Ascending aorta (tissue), 2 donors: ENCODE results near the gene SLC26A9. TPM values are rescaled to one million over a fixed set of nuclear protein-coding genes. Genes with fewer than 3 reads are reported as not detected.

Source experiments
- DNase-seq, 2 donors: peaks; one replicate each; pipeline ENCODE4 v3.0.0-alpha.2; 2019; ENCODE audit warnings: low spot score in 2 of 2
- H3K27ac ChIP-seq, 2 donors: fragments of 200-600 bp; sonication (generic); one replicate each; pipeline ENCODE4 v1.5.1; 2016 to 2017; ENCODE audit warnings: mild to moderate bottlenecking in 1 of 2
- H3K27me3 ChIP-seq: fragments of 200-600 bp; sonication (generic); one replicate; pipeline ENCODE4 v1.5.1; 2017
- H3K36me3 ChIP-seq, 2 donors: fragments of 200-600 bp; sonication (generic); one replicate each; pipeline ENCODE4 v1.5.1; 2016
- H3K4me1 ChIP-seq, 2 donors: fragments of 200-600 bp; sonication (generic); one replicate each; pipeline ENCODE4 v1.5.1; 2016 to 2017; ENCODE audit warnings: mild to moderate bottlenecking in 1 of 2
- H3K4me3 ChIP-seq, 2 donors: fragments of 200-600 bp; sonication (generic); one replicate each; pipeline ENCODE4 v1.5.1; 2016 to 2017; ENCODE audit warnings: mild to moderate bottlenecking in 1 of 2
- H3K9me3 ChIP-seq, 2 donors: fragments of 200-600 bp; sonication (generic); one replicate each; pipeline ENCODE4 v1.5.1; 2016
- intact Hi-C: fragments of 100-400 bp; cut with DNase I; formaldehyde crosslinking; loops from one replicate; pipeline ENCODE4 v1.15.1; 2023
- total RNA-seq: library from RNA; depleted of rRNA; stranded (reverse); fragments of >200 nt; gene quantifications from one replicate; pipeline ENCODE4 v1.1.0, GENCODE V29; 2016
- TF ChIP-seq, protein P1 (sequence below), 3 experiments: fragments of 200-600 bp in 2 of 3; fragments of 450-650 bp in 1 of 3; sonication (generic) in 2 of 3; IDR thresholded peaks; one replicate each; pipeline ENCODE4 v1.5.1; 2016 to 2019; ENCODE audit warnings: antibody characterized with exemption in 3 of 3, mild to moderate bottlenecking in 1 of 3, moderate library complexity in 1 of 3

SLC26A9 gene
- total RNA-seq, 1 donor from 2014 or later: not detected

DNA sequence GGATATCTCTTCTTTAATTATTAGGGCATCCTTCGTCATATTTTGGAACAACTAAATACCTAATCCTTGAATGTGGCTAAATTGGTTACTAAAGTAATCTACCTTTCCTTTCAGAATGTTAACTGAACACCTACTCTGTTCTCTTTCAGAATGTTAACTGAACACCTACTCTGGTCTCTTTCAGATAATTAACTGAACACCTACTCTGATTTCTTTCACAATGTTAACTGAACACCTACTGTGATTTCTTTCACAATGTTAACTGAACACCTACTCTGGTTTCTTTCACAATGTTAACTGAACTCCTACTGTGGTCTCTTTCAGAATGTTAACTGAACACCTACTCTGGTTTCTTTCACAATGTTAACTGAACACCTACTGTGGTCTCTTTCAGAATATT lies 38.0 kb upstream of the SLC26A9 start:
- intact Hi-C loops: no loop called here
- H3K4me3 ChIP-seq: no peak overlapping the region

DNA sequence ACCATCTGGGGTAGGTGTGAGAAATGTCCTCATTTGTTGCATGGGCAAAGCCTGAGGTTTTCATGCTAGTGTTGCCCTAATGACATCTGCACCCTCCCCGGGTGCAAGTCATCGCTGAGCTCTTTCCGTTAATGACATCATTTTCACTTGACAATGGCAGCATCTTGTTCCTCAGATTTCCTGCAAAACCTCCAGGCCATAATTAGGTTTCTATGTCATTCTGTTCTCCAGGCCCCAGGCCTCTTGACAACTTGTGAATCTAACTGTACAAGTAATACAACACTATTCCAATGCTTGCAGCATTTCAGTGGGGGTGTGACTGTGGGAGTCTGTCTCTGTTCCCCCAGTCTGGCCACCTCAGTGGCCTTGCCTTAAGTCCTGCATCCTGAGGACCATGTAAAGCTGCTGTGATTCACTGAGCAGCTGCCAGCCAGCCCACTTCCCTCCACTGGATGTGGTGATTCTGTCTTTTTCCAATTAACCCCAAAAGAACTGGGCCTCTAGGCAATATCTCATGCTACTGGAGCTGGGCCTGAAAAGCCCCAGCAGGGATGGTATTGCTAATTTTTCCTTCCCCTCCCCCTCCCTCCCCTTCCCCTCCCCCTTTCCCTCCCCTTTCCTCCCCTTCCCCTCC lies 37.1 kb upstream of the SLC26A9 start:
- TF ChIP-seq, protein P1, sequence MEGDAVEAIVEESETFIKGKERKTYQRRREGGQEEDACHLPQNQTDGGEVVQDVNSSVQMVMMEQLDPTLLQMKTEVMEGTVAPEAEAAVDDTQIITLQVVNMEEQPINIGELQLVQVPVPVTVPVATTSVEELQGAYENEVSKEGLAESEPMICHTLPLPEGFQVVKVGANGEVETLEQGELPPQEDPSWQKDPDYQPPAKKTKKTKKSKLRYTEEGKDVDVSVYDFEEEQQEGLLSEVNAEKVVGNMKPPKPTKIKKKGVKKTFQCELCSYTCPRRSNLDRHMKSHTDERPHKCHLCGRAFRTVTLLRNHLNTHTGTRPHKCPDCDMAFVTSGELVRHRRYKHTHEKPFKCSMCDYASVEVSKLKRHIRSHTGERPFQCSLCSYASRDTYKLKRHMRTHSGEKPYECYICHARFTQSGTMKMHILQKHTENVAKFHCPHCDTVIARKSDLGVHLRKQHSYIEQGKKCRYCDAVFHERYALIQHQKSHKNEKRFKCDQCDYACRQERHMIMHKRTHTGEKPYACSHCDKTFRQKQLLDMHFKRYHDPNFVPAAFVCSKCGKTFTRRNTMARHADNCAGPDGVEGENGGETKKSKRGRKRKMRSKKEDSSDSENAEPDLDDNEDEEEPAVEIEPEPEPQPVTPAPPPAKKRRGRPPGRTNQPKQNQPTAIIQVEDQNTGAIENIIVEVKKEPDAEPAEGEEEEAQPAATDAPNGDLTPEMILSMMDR (IDR thresholded peaks at IDR 0.05): no peak
- intact Hi-C loops: no loop called here

More for the DNA sequence above, 38.0 kb upstream of the SLC26A9 start:
- H3K4me1 ChIP-seq: peaks cover 0 to 8% of the 10 kb centered on the region in 2 donors
- H3K27ac ChIP-seq: no peak overlapping the region
- no peak for DNase-seq
- no peaks in the 10 kb centered on the region for H3K36me3 ChIP-seq
- no peaks in the 10 kb centered on the region for H3K9me3 ChIP-seq
- TF ChIP-seq, protein P1 (IDR thresholded peaks at IDR 0.05): no peak
- H3K27me3 ChIP-seq: no peaks in the 10 kb centered on the region

DNA sequence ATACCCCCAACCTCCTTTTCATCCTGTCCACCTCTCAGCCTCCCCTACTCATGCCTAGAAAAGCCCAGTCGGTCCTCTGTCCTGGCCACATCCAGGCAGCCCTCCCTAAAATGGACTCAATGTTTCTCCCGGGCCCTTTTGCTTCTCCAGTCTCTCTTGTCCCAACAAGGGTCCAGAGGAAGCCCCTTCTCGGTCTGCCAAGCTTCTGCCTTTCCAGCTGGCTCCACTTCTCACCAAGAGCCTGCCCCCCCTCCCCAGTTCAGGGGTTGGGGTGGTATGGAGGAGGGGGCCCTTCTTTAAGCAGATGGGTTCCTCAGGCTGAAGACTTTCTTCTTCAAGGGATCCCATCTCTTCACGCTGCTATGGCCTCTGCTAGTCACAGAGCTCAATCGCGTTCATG lies 36.0 kb upstream of the SLC26A9 start:
- Histone ChIP-seq H3K4me1 (peaks cover 0 to 7% of the 10 kb centered on the region in 2 donors), H3K36me3 (no peaks in the 10 kb centered on the region), H3K9me3 (no peaks in the 10 kb centered on the region), H3K27me3 (no peaks in the 10 kb centered on the region), H3K27ac (no peak overlapping the region), H3K4me3 (no peak overlapping the region)
- intact Hi-C loops: loop anchor here (5.0 kb wide), 2 partner anchors 167 to 322 kb away; partner anchors contain the start of gene SLC41A1
- DNase-seq: no peak
- TF ChIP-seq, protein P1 (IDR thresholded peaks at IDR 0.05): no peak

More for the DNA sequence above, 37.1 kb upstream of the SLC26A9 start:
- Histone ChIP-seq H3K4me3 (no peak overlapping the region), H3K36me3 (no peaks in the 10 kb centered on the region), H3K4me1 (peaks cover 0 to 6% of the 10 kb centered on the region in 2 donors), H3K27ac (no peak overlapping the region), H3K9me3 (no peaks in the 10 kb centered on the region), H3K27me3 (no peaks in the 10 kb centered on the region)
- no peak for DNase-seq

DNA sequence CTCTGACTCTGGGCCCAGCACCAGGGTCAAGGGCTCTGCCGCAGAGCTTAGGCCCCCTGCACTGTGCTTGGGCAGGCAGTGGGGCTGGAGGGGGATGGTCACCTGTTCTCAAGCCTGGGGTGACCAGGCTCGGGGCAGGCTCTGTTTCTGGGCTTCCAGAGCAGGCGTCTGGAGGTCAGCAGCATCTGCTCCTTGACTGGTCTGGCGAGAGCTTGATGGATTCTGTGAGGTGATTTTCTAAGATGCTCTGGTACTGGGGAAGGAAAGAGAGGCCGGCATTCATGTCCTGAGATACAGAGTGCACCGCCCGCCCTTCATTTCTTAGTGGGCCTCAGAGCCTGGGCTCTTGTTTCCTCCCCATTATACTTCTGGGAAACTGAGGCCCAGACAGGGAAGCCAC lies 35.4 kb upstream of the SLC26A9 start:
- no peak for DNase-seq
- Histone ChIP-seq H3K4me3 (no peak overlapping the region), H3K27ac (no peak overlapping the region), H3K4me1 (peaks cover 0 to 7% of the 10 kb centered on the region in 2 donors), H3K36me3 (no peaks in the 10 kb centered on the region), H3K9me3 (no peaks in the 10 kb centered on the region), H3K27me3 (no peaks in the 10 kb centered on the region)
- intact Hi-C loops: loop anchor here (5.0 kb wide), 2 partner anchors 166 to 321 kb away; partner anchors contain the start of gene SLC41A1
- TF ChIP-seq, protein P1 (IDR thresholded peaks at IDR 0.05): no peak

- Histone ChIP-seq H3K27ac (no peak overlapping the region), H3K4me3 (no peak overlapping the region), H3K27me3 (no peaks in the 10 kb centered on the region), H3K9me3 (no peaks in the 10 kb centered on the region), H3K36me3 (no peaks in the 10 kb centered on the region), H3K4me1 (peaks cover 0 to 7% of the 10 kb centered on the region in 2 donors)
- TF ChIP-seq, protein P1 (IDR thresholded peaks at IDR 0.05): peak; percentile 90 to 97 (median 93)
- DNase-seq: peak in 1 of 2 donors; percentile 75
- intact Hi-C loops: loop anchor here (1.0 to 5.0 kb wide), 4 partner anchors 58 to 320 kb away; partner anchors contain the start of gene SLC41A1
Measured at GRCh38 chr1:205977402-205978014, 34.3 kb upstream of the SLC26A9 start.
